NCI-H526 treated with DMSO at 0.1 percent for 48 hours (cell line): Measurements from ENCODE around the gene IRGC.
"Not testable (repeated sequence)": the region's sequence is repeated elsewhere in the genome, so short reads cannot be mapped to it uniquely, and the experiment has no call there.

ENCODE experiments used
- DNase-seq: peaks from one replicate; lab custom pipeline; 2025; lab: John Stamatoyannopoulos, UW

Gene IRGC

GRCh38 chr19:43754503-43755255 lies 38.8 kb downstream of the IRGC start, which contains the start of gene SMG9:
SMG9 (minus strand) TSS chr19:43754962; CDS start chr19:43750741, 4,221 bp downstream.
- peak; percentile 92 for DNase-seq

GRCh38 chr19:43755256-43755801 lies 39.5 kb downstream of the IRGC start:
- DNase-seq = peak; percentile 76

GRCh38 chr19:43759515-43759914 lies 43.6 kb downstream of the IRGC start:
- DNase-seq = no peak

GRCh38 chr19:43760941-43761340 lies 45.1 kb downstream of the IRGC start:
- DNase-seq = no peak

GRCh38 chr19:43762814-43763213 lies 46.9 kb downstream of the IRGC start:
- no peak for DNase-seq

- no peak for DNase-seq
Observed at GRCh38 chr19:43763473-43763939, 47.6 kb downstream of the IRGC start.

- DNase-seq = not testable (repeated sequence)
Observed at GRCh38 chr19:43764684-43765083, 48.8 kb downstream of the IRGC start.

- DNase-seq = no peak
Observed at GRCh38 chr19:43765109-43765876, 49.4 kb downstream of the IRGC start.

GRCh38 chr19:43766755-43767043 lies 50.8 kb downstream of the IRGC start:
- no peak for DNase-seq

- no peak for DNase-seq
Observed at GRCh38 chr19:43767316-43767715, 51.4 kb downstream of the IRGC start.

- DNase-seq = no peak
Observed at GRCh38 chr19:43767818-43768217, 51.9 kb downstream of the IRGC start.

GRCh38 chr19:43768273-43769050 lies 52.6 kb downstream of the IRGC start:
- DNase-seq = no peak

- no peak for DNase-seq
Observed at GRCh38 chr19:43769256-43769655, 53.4 kb downstream of the IRGC start.
